SU-DHL-6 (cell line): ENCODE data around the gene ARHGAP22.

Source experiments
- H2AFZ ChIP-seq: fragments of 200-600 bp; sonication (generic); 2 replicates; pipeline ENCODE4 v1.6.1; 2014; ENCODE audit warnings: low read depth, mild to moderate bottlenecking, moderate library complexity, mixed read lengths, antibody characterized with exemption, low read length; ENCODE audit not compliant: severe bottlenecking
- H3F3A ChIP-seq: fragments of 200-600 bp; shearing (Covaris generic); 2 replicates; pipeline ENCODE4 v1.6.0; 2016; ENCODE audit warnings: antibody characterized with exemption, mild to moderate bottlenecking; ENCODE audit not compliant: insufficient read depth
- H3K27ac ChIP-seq: fragments of 200-600 bp; sonication (generic); 2 replicates; pipeline ENCODE4 v1.5.1; 2016; ENCODE audit warnings: low read depth, mild to moderate bottlenecking, low read length, moderate library complexity, mixed read lengths
- H3K27me3 ChIP-seq: fragments of 200-600 bp; sonication (generic), shearing (Covaris generic); 2 replicates; pipeline ENCODE4 v1.6.0; 2014; ENCODE audit warnings: mild to moderate bottlenecking, low read length
- H3K36me3 ChIP-seq: fragments of 200-600 bp; sonication (generic); 2 replicates; pipeline ENCODE4 v1.6.1; 2014; ENCODE audit warnings: mild to moderate bottlenecking, low read length, mixed read lengths
- H3K4me2 ChIP-seq: fragments of 300-600, 200-600 bp; shearing (Covaris generic), sonication (generic); 2 replicates; pipeline ENCODE4 v1.6.0; 2014; ENCODE audit warnings: low read length, low read depth, mild to moderate bottlenecking; ENCODE audit not compliant: poor library complexity, severe bottlenecking
- H3K4me3 ChIP-seq: fragments of 200-600 bp; sonication (generic); 2 replicates; pipeline ENCODE4 v1.5.1; 2014; ENCODE audit warnings: antibody characterized with exemption, low read length, mild to moderate bottlenecking, mixed read lengths; ENCODE audit not compliant: insufficient read depth, poor library complexity, severe bottlenecking
- H3K79me2 ChIP-seq: fragments of 200-600 bp; sonication (generic); 2 replicates; pipeline ENCODE4 v1.6.1; 2014; ENCODE audit warnings: mild to moderate bottlenecking, low read length, moderate library complexity; ENCODE audit not compliant: insufficient read depth
- H3K9ac ChIP-seq: fragments of 200-600 bp; sonication (generic); 2 replicates; pipeline ENCODE4 v1.7.0; 2014; ENCODE audit warnings: mild to moderate bottlenecking, low read length
- H3K9me2 ChIP-seq: fragments of 200-600 bp; sonication (generic); replicated peaks from 2 replicates; pipeline ENCODE4 v1.6.1; 2014; ENCODE audit warnings: low read length; ENCODE audit not compliant: insufficient read depth
- H3K9me3 ChIP-seq: fragments of 200-600 bp; sonication (generic); 2 replicates; pipeline ENCODE4 v1.6.1; 2014; ENCODE audit warnings: low read length, mixed read lengths; ENCODE audit not compliant: insufficient read depth
- H4K20me1 ChIP-seq: fragments of 200-600 bp; sonication (generic); 2 replicates; pipeline ENCODE4 v1.6.1; 2014; ENCODE audit warnings: low read depth, mild to moderate bottlenecking, antibody characterized with exemption, low read length, moderate library complexity, mixed read lengths
- EZH2phosphoT487 ChIP-seq: fragments of 200-600 bp; sonication (generic), shearing (Covaris generic); conservative IDR thresholded peaks from 2 replicates; pipeline ENCODE4 v1.6.1; 2018; ENCODE audit warnings: mild to moderate bottlenecking, antibody characterized with exemption, low read length, moderate library complexity, mixed read lengths
- TF ChIP-seq, protein P1 (sequence below): fragments of 200-600 bp; sonication (generic); IDR thresholded peaks from one replicate; pipeline ENCODE4 v1.5.1; 2017; ENCODE audit warnings: antibody characterized with exemption, mild to moderate bottlenecking, low read length, moderate library complexity; ENCODE audit not compliant: insufficient read depth, poor library complexity, severe bottlenecking

ARHGAP22 gene

DNA sequence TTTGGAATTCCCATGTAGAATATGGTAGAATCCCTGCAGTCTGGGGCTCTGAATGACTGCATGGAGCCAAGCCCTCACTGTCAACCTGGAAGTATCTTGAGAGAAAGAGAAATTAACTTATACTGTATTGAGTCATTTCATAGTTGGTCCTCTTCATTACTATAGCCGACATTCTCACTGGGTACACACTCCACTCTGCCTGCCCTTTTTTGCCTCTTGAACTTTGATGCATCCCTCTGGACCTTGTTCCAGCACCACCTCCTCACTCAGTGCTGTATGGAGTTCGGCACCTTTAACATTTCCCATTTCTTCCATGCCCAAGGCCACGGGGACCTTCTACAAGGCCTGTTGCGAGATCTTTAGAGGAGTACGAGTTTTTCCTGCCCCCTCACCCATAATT, 4.6 kb upstream of the ARHGAP22 start:
- H3K9me3 ChIP-seq = no peaks in the 10 kb centered on the region
- TF ChIP-seq, protein P1, sequence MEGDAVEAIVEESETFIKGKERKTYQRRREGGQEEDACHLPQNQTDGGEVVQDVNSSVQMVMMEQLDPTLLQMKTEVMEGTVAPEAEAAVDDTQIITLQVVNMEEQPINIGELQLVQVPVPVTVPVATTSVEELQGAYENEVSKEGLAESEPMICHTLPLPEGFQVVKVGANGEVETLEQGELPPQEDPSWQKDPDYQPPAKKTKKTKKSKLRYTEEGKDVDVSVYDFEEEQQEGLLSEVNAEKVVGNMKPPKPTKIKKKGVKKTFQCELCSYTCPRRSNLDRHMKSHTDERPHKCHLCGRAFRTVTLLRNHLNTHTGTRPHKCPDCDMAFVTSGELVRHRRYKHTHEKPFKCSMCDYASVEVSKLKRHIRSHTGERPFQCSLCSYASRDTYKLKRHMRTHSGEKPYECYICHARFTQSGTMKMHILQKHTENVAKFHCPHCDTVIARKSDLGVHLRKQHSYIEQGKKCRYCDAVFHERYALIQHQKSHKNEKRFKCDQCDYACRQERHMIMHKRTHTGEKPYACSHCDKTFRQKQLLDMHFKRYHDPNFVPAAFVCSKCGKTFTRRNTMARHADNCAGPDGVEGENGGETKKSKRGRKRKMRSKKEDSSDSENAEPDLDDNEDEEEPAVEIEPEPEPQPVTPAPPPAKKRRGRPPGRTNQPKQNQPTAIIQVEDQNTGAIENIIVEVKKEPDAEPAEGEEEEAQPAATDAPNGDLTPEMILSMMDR = no peak
- no peak for TF ChIP-seq EZH2phosphoT487
- H3K9ac ChIP-seq = no peak overlapping the region
- H3K4me3 ChIP-seq = no peak overlapping the region
- no peaks in the 10 kb centered on the region for H3K79me2 ChIP-seq
- no peak overlapping the region for H2AFZ ChIP-seq
- no peaks in the 10 kb centered on the region for H3K9me2 ChIP-seq
- H3K27me3 ChIP-seq = no peaks in the 10 kb centered on the region
- H3F3A ChIP-seq = no peaks in the 10 kb centered on the region
- no peaks in the 10 kb centered on the region for H3K36me3 ChIP-seq
- H4K20me1 ChIP-seq = no peaks in the 10 kb centered on the region
- no peak overlapping the region for H3K4me2 ChIP-seq
- H3K27ac ChIP-seq = no peak overlapping the region

DNA sequence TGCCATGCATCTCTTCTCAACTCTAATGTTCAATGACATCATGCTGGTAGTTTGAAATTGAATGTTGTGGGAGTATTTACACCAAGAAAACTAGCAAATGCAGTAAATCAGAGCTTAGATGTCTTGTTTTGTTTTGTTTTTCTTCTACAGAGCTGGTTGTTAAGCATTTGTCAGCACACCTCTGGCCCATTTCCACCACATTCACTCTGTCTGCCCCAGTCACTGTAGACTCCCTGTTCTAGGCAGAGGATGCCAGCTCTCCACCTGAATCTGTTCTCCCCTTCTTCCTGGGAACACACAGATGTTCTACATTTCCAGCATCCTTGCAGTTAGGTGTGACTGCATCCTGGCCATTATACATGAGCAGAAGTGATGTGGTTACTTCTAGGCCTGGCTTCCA, 4.1 kb upstream of the ARHGAP22 start:
- no peaks in the 10 kb centered on the region for H3K9me3 ChIP-seq

DNA sequence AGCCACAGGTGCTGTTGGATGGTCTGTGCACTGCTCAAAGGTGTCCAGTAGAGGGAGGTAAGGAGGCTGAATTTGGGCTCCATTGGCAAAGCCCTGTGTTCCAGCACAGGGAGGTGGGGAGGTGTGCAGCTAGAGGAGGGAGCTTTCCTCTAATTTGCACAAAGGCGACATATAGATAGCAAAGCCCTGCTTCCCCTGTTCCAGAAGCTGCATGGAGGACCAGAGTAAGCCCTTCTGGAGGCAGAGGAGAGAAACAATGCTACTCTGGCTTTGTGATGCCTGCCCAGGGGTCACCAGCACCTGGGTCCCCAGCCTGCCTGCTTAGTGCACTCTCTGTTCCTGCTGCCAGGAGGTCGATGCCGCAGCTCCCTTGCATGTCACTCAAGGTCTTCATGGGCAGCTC, 3.4 kb upstream of the ARHGAP22 start:
- Histone ChIP-seq H2AFZ (no peak overlapping the region), H3K36me3 (no peaks in the 10 kb centered on the region), H3K9ac (no peak overlapping the region), H3K4me3 (no peak overlapping the region), H4K20me1 (no peaks in the 10 kb centered on the region), H3K9me2 (no peaks in the 10 kb centered on the region), H3K9me3 (no peaks in the 10 kb centered on the region), H3K27me3 (no peaks in the 10 kb centered on the region), H3K4me2 (no peak overlapping the region), H3F3A (no peaks in the 10 kb centered on the region), H3K79me2 (0 out of 2 replicates have a peak, but pooled peaks cover 5% of the 10 kb centered on the region), H3K27ac (no peak overlapping the region)
- TF ChIP-seq EZH2phosphoT487 = no peak
- TF ChIP-seq, protein P1 = peak; percentile 78

More for the DNA sequence above, 4.1 kb upstream of the ARHGAP22 start:
- Histone ChIP-seq H3K4me2 (no peak overlapping the region), H3F3A (no peaks in the 10 kb centered on the region), H4K20me1 (no peaks in the 10 kb centered on the region), H3K79me2 (0 out of 2 replicates have a peak, but pooled peaks cover 4% of the 10 kb centered on the region), H3K27me3 (no peaks in the 10 kb centered on the region), H3K27ac (no peak overlapping the region), H3K4me3 (no peak overlapping the region), H3K9me2 (no peaks in the 10 kb centered on the region), H2AFZ (no peak overlapping the region), H3K9ac (no peak overlapping the region), H3K36me3 (no peaks in the 10 kb centered on the region)
- no peak for TF ChIP-seq EZH2phosphoT487
- TF ChIP-seq, protein P1 = no peak
